HG02885 (cell line): Measurements from ENCODE around the gene SLAMF9.

Source experiments
- ATAC-seq: cut with Tn5 transposase; IDR thresholded peaks from one replicate; pipeline ENCODE4 v1.9.1; 2021; ENCODE audit warnings: mild to moderate bottlenecking; ENCODE audit not compliant: unreplicated experiment, poor library complexity

Gene SLAMF9

GRCh38 chr1:159923203-159924024 is 30.6 kb downstream of the SLAMF9 start:
- peak; percentile 28 for ATAC-seq

- no peak for ATAC-seq
Observed at GRCh38 chr1:159922511-159923202, 31.4 kb downstream of the SLAMF9 start.

- ATAC-seq, result peak; percentile 17
Observed at GRCh38 chr1:159921700-159922504, 32.1 kb downstream of the SLAMF9 start.

GRCh38 chr1:159921251-159921650 is 32.8 kb downstream of the SLAMF9 start:
- peak; percentile 28 for ATAC-seq

GRCh38 chr1:159920651-159921050 is 33.4 kb downstream of the SLAMF9 start:
- ATAC-seq, result no peak

- ATAC-seq, result no peak
Observed at GRCh38 chr1:159920202-159920601, 33.8 kb downstream of the SLAMF9 start.

GRCh38 chr1:159919236-159919865 is 34.7 kb downstream of the SLAMF9 start:
- ATAC-seq, result no peak

GRCh38 chr1:159918352-159919200 is 35.5 kb downstream of the SLAMF9 start:
- ATAC-seq, result no peak

- ATAC-seq, result no peak
Observed at GRCh38 chr1:159917533-159918351, 36.3 kb downstream of the SLAMF9 start.

- no peak for ATAC-seq
Observed at GRCh38 chr1:159916242-159917051, 37.6 kb downstream of the SLAMF9 start.

GRCh38 chr1:159915571-159916241 is 38.3 kb downstream of the SLAMF9 start:
- ATAC-seq, result no peak

- no peak for ATAC-seq
Observed at GRCh38 chr1:159914252-159915018, 39.6 kb downstream of the SLAMF9 start.

- ATAC-seq, result no peak
Observed at GRCh38 chr1:159913451-159914192, 40.4 kb downstream of the SLAMF9 start.

GRCh38 chr1:159911326-159912070 is 42.5 kb downstream of the SLAMF9 start:
- no peak for ATAC-seq
